ENCODE data around the gene ASCC1. TPM values are rescaled to one million over a fixed set of nuclear protein-coding genes. Genes with fewer than 3 reads are reported as not detected.

Gene ASCC1
- total RNA-seq, 2 donors from 2014 or later, result 14.8 to 38.3 TPM

DNA sequence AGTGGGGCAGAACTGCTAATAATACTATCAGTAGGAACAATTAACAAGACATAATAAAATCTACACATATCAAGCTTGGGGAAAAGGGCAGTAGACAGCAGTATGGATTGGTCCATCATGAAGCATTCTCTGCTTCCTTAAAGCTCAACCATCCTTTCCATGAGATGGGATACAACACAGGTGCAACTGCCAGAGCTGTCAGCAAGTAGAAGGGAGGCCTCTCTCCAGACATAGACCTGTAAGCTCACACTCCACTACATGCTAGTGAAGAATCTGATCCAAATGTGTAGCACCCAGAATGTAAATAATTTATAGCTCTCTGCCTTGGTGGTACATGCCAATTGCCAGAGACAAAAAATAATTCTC, 41.8 kb downstream of the ASCC1 start:
- TF ChIP-seq POLR2AphosphoS5 (IDR thresholded peaks at IDR 0.05) (no peak), POLR2A (IDR thresholded peaks at IDR 0.05) (no peak)
- TF ChIP-seq, protein P1, sequence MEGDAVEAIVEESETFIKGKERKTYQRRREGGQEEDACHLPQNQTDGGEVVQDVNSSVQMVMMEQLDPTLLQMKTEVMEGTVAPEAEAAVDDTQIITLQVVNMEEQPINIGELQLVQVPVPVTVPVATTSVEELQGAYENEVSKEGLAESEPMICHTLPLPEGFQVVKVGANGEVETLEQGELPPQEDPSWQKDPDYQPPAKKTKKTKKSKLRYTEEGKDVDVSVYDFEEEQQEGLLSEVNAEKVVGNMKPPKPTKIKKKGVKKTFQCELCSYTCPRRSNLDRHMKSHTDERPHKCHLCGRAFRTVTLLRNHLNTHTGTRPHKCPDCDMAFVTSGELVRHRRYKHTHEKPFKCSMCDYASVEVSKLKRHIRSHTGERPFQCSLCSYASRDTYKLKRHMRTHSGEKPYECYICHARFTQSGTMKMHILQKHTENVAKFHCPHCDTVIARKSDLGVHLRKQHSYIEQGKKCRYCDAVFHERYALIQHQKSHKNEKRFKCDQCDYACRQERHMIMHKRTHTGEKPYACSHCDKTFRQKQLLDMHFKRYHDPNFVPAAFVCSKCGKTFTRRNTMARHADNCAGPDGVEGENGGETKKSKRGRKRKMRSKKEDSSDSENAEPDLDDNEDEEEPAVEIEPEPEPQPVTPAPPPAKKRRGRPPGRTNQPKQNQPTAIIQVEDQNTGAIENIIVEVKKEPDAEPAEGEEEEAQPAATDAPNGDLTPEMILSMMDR (IDR thresholded peaks at IDR 0.05), result no peak
- H3K4me3 ChIP-seq, result no peak overlapping the region
- intact Hi-C loops (cut with DNase I), result no loop called here
- no peaks in the 10 kb centered on the region for H3K27me3 ChIP-seq (replicated peaks; ENCODE audit: insufficient read depth)
- H3K27ac ChIP-seq, result no peak overlapping the region
- DNase-seq (ENCODE audit: low spot score), result no peak
- peaks cover 0 to 2% of the 10 kb centered on the region in 2 donors for H3K36me3 ChIP-seq
- no peaks in the 10 kb centered on the region for H3K9me3 ChIP-seq
- no peaks in the 10 kb centered on the region for H3K4me1 ChIP-seq (replicated peaks)

DNA sequence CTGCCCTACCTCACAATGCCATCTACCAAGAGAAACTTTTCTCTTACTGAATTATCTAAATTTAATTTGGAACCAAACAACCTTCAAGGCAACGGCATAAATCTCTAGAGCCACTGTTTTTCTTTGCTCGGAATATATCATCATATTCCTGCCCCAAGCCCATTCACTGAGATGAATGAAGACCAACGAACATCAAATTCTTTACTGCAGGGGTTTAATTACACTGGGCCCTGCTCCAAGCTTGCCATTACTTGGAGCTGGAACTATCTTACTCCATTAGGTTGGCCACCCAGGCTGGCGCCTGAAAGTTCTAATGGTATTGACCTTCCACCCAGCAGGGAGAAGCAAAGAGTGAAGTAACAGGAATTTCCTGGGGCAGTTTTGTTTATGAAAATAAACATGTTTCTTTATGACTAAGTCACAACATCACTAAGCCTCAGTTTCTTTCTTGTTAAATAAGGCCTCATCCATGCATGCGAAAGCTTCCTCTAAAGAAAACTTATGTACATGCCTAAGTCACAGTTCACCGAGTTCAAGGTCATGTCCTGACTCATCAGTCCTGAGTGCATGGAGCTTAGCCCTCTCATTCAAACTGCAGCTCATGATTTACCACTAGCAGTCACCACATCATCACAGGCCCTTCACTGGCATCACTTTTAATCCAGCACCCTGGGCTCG, 42.3 kb downstream of the ASCC1 start:
- WGBS, result 63% methylated on average over 7 of the region's 7 CpGs
- H3K4me1 ChIP-seq (replicated peaks), result no peaks in the 10 kb centered on the region
- no peaks in the 10 kb centered on the region for H3K9me3 ChIP-seq
- H3K36me3 ChIP-seq, result peaks cover 0 to 2% of the 10 kb centered on the region in 2 donors
- intact Hi-C loops (cut with DNase I), result no loop called here
- H3K4me3 ChIP-seq, result no peak overlapping the region
- no peaks in the 10 kb centered on the region for H3K27me3 ChIP-seq (replicated peaks; ENCODE audit: insufficient read depth)
- no peak for DNase-seq (ENCODE audit: low spot score)
- TF ChIP-seq POLR2A (IDR thresholded peaks at IDR 0.05), result no peak
- TF ChIP-seq POLR2AphosphoS5 (IDR thresholded peaks at IDR 0.05), result no peak
- TF ChIP-seq, protein P1 (IDR thresholded peaks at IDR 0.05), result no peak
- H3K27ac ChIP-seq, result no peak overlapping the region

DNA sequence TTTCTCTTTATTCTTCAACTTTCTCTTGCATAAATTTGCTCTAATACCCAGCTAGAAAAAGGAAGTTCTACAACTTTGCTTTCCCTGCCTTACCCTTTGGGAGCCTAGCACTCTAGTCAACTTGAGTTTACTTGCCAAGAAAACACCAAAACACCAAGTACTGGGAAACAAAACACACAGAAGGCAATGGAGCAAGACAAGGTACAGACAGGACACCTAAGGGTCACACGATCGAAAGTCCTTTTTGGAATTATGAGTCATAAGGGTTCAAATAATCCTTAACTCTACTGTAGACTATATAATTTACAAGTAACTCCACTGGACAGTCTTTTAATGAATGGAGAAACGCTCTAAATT, 42.8 kb downstream of the ASCC1 start:
- TF ChIP-seq, protein P1 (IDR thresholded peaks at IDR 0.05), result no peak
- no peak for TF ChIP-seq POLR2AphosphoS5 (IDR thresholded peaks at IDR 0.05)
- TF ChIP-seq POLR2A (IDR thresholded peaks at IDR 0.05), result no peak
- Histone ChIP-seq H3K27ac (no peak overlapping the region), H3K27me3 (replicated peaks; ENCODE audit: insufficient read depth) (no peaks in the 10 kb centered on the region), H3K4me1 (replicated peaks) (no peaks in the 10 kb centered on the region), H3K36me3 (no peaks in the 10 kb centered on the region), H3K4me3 (no peak overlapping the region), H3K9me3 (no peaks in the 10 kb centered on the region)
- intact Hi-C loops (cut with DNase I), result no loop called here
- no peak for DNase-seq (ENCODE audit: low spot score)
- WGBS, result 82% methylated on average over 3 of the region's 3 CpGs

DNA sequence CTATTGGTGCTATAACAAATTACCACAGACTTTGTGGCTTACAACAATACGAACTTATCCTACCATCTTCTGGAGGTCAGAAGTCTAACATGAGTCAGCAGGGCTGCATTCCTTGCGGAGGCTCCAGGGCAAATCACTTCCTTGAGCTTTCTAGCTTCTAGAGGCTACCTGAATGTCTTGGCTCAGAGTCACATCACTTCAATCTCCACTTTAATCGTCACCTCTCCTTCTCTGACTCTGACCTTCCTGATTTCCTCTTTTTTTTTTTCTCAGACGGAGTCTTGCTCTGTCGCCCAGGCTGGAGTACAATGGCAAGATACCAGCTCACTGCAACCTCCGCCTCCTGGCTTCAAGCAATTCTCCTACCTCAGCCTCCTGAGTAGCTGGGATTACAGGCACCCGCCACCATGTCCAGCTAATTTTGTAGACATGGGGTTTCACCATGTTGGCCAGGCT, 44.9 kb downstream of the ASCC1 start:
- H3K4me3 ChIP-seq, result no peak overlapping the region
- H3K27ac ChIP-seq, result no peak overlapping the region
- H3K4me1 ChIP-seq (replicated peaks), result no peaks in the 10 kb centered on the region
- WGBS, result 77% methylated on average over 7 of the region's 7 CpGs
- H3K27me3 ChIP-seq (replicated peaks; ENCODE audit: insufficient read depth), result no peaks in the 10 kb centered on the region
- H3K36me3 ChIP-seq, result no peaks in the 10 kb centered on the region
- no peak for TF ChIP-seq POLR2AphosphoS5 (IDR thresholded peaks at IDR 0.05)
- TF ChIP-seq, protein P1 (IDR thresholded peaks at IDR 0.05), result no peak
- TF ChIP-seq POLR2A (IDR thresholded peaks at IDR 0.05), result no peak
- H3K9me3 ChIP-seq, result no peaks in the 10 kb centered on the region
- no peak for DNase-seq (ENCODE audit: low spot score)
- intact Hi-C loops (cut with DNase I), result no loop called here

GRCh38 chr10:72170733-72171132, 45.3 kb downstream of the ASCC1 start:
- H3K9me3 ChIP-seq, result no peaks in the 10 kb centered on the region
- WGBS, result 81% methylated on average over 4 of the region's 4 CpGs
- H3K27ac ChIP-seq, result no peak overlapping the region
- TF ChIP-seq POLR2AphosphoS5 (IDR thresholded peaks at IDR 0.05) (no peak), POLR2A (IDR thresholded peaks at IDR 0.05) (no peak)
- TF ChIP-seq, protein P1 (IDR thresholded peaks at IDR 0.05), result no peak
- no peaks in the 10 kb centered on the region for H3K4me1 ChIP-seq (replicated peaks)
- intact Hi-C loops (cut with DNase I), result no loop called here
- no peaks in the 10 kb centered on the region for H3K27me3 ChIP-seq (replicated peaks; ENCODE audit: insufficient read depth)
- no peak for DNase-seq (ENCODE audit: low spot score)
- no peak overlapping the region for H3K4me3 ChIP-seq
- no peaks in the 10 kb centered on the region for H3K36me3 ChIP-seq
